ENCODE data around the gene SNAP47.

DNA sequence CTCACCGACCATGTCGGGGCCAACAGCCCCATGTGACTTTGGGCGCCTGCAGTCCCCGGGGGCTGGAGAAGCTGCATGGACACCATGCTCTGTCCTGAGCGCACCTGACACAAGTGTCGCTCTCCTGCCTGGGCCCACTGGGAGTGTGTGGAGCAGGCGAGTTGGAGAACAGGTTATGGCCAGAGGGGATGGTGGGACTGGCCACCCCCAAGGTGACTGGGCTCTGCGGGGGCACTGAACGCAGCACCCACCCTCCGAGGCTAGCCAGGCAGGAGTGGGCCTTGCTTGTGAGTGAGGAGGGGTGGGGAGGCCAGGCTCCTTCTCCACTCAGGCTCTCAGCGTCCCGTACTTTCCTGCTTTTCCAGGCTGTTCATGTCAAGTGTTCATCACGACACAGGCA, 35.6 kb downstream of the SNAP47 start:
- TF ChIP-seq, protein P1, sequence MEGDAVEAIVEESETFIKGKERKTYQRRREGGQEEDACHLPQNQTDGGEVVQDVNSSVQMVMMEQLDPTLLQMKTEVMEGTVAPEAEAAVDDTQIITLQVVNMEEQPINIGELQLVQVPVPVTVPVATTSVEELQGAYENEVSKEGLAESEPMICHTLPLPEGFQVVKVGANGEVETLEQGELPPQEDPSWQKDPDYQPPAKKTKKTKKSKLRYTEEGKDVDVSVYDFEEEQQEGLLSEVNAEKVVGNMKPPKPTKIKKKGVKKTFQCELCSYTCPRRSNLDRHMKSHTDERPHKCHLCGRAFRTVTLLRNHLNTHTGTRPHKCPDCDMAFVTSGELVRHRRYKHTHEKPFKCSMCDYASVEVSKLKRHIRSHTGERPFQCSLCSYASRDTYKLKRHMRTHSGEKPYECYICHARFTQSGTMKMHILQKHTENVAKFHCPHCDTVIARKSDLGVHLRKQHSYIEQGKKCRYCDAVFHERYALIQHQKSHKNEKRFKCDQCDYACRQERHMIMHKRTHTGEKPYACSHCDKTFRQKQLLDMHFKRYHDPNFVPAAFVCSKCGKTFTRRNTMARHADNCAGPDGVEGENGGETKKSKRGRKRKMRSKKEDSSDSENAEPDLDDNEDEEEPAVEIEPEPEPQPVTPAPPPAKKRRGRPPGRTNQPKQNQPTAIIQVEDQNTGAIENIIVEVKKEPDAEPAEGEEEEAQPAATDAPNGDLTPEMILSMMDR (IDR thresholded peaks at IDR 0.05; ENCODE audit: low read length) = no peak
- TF ChIP-seq EZH2 (IDR thresholded peaks at IDR 0.05; ENCODE audit: borderline replicate concordance, low read length) = no peak

Measured in OCI-LY1 (cell line).